Hepatocyte (in vitro differentiated cells): ENCODE measurements around the gene TGM3. TPM values are rescaled to one million over a fixed set of nuclear protein-coding genes. Genes with fewer than 3 reads are reported as not detected.

Source experiments
- DNase-seq: peaks from one replicate; pipeline ENCODE4 v3.0.0-alpha.2; 2016; ENCODE audit warnings: low spot score
- H2AFZ ChIP-seq: fragments of 200-600 bp; sonication (generic); 2 replicates; pipeline ENCODE4 v1.6.0; 2016; ENCODE audit warnings: antibody characterized with exemption, mild to moderate bottlenecking
- H3K27ac ChIP-seq: fragments of 200-600 bp; sonication (generic); 2 replicates; pipeline ENCODE4 v1.5.1; 2016; ENCODE audit warnings: mild to moderate bottlenecking
- H3K27me3 ChIP-seq: fragments of 200-600 bp; sonication (generic); 2 replicates; pipeline ENCODE4 v1.6.1; 2016
- H3K36me3 ChIP-seq: fragments of 200-600 bp; sonication (generic); replicated peaks from 2 replicates; pipeline ENCODE4 v1.5.1; 2016; ENCODE audit warnings: low read depth; ENCODE audit not compliant: insufficient read depth
- H3K4me1 ChIP-seq: fragments of 200-600 bp; sonication (generic); 2 replicates; pipeline ENCODE4 v1.5.1; 2016; ENCODE audit warnings: mild to moderate bottlenecking, moderate library complexity; ENCODE audit not compliant: insufficient read depth
- H3K4me2 ChIP-seq: fragments of 200-600 bp; sonication (generic); 2 replicates; pipeline ENCODE4 v1.6.0; 2016
- H3K4me3 ChIP-seq: fragments of 200-600 bp; sonication (generic); 2 replicates; pipeline ENCODE4 v1.5.1; 2016; ENCODE audit warnings: mild to moderate bottlenecking
- H3K79me2 ChIP-seq: fragments of 200-600 bp; sonication (generic); 2 replicates; pipeline ENCODE4 v1.6.0; 2017; ENCODE audit warnings: mild to moderate bottlenecking
- H3K9me2 ChIP-seq: fragments of 200-600 bp; sonication (generic); replicated peaks from 2 replicates; pipeline ENCODE4 v1.6.0; 2017; ENCODE audit warnings: mild to moderate bottlenecking; ENCODE audit not compliant: insufficient read depth
- H3K9me3 ChIP-seq: fragments of 200-600 bp; sonication (generic); 2 replicates; pipeline ENCODE4 v1.5.1; 2016; ENCODE audit warnings: low read depth, mild to moderate bottlenecking
- H4K20me1 ChIP-seq: fragments of 200-600 bp; sonication (generic); 2 replicates; pipeline ENCODE4 v1.6.0; 2016; ENCODE audit warnings: mild to moderate bottlenecking; ENCODE audit not compliant: insufficient read depth, poor library complexity, severe bottlenecking
- CTCF ChIP-seq: fragments of 200-600 bp; sonication (generic); IDR thresholded peaks from 2 replicates; pipeline ENCODE4 v1.5.1; 2016; ENCODE audit warnings: antibody characterized with exemption, mild to moderate bottlenecking; ENCODE audit not compliant: poor library complexity
- EZH2 ChIP-seq: fragments of 200-600 bp; sonication (generic); IDR thresholded peaks from 2 replicates; pipeline ENCODE4 v1.6.1; 2016; ENCODE audit warnings: antibody characterized with exemption, mild to moderate bottlenecking, borderline replicate concordance
- EZH2phosphoT487 ChIP-seq: fragments of 200-600 bp; sonication (generic); IDR thresholded peaks from one replicate; pipeline ENCODE4 v1.6.1; 2018; ENCODE audit warnings: antibody characterized with exemption, mild to moderate bottlenecking, low read depth, moderate library complexity; ENCODE audit not compliant: unreplicated experiment, severe bottlenecking
- WGBS: methylation state at CpG from one replicate; pipeline ENCODE4 v1.1.6; 2016; ENCODE audit warnings: low lambda C conversion rate; ENCODE audit errors: missing lambda C conversion rate; 5-methylcytosine and 5-hydroxymethylcytosine counted together
- polyA plus RNA-seq: library from polyadenylated mRNA; unstranded; fragments of >200 nt; fragmentation: Nextera tagmentation; extraction: Ambion mirVana; gene quantifications from 2 replicates; pipeline ENCODE4 v1.2.1, GENCODE V29; 2016
- total RNA-seq: library from RNA; depleted of rRNA; stranded (reverse); fragments of >200 nt; gene quantifications from 2 replicates; pipeline ENCODE4 v1.2.3, GENCODE V29; 2014

TGM3 gene
- total and polyA plus RNA-seq, 2 experiments from 2014 or later = 0.15 to 0.23 TPM

- 50% methylated on average over 4 of the region's 4 CpGs for WGBS
- Histone ChIP-seq H3K4me3 (no peak overlapping the region), H3K27ac (no peak overlapping the region), H3K27me3 (no peaks in the 10 kb centered on the region), H3K36me3 (no peaks in the 10 kb centered on the region), H3K79me2 (no peaks in the 10 kb centered on the region), H2AFZ (no peak overlapping the region), H3K4me1 (no peaks in the 10 kb centered on the region), H4K20me1 (no peaks in the 10 kb centered on the region), H3K9me3 (no peaks in the 10 kb centered on the region), H3K4me2 (no peak overlapping the region), H3K9me2 (no peaks in the 10 kb centered on the region)
- DNase-seq = no peak
- TF ChIP-seq EZH2phosphoT487 = no peak
- no peak for TF ChIP-seq CTCF
- no peak for TF ChIP-seq EZH2
These were observed 54.0 kb downstream of the TGM3 start for GRCh38 chr20:2349801-2350200.

- Histone ChIP-seq H3K9me2 (no peaks in the 10 kb centered on the region), H3K9me3 (no peaks in the 10 kb centered on the region), H2AFZ (no peak overlapping the region), H3K4me2 (no peak overlapping the region), H3K27me3 (no peaks in the 10 kb centered on the region), H3K79me2 (no peaks in the 10 kb centered on the region), H3K4me3 (no peak overlapping the region), H4K20me1 (no peaks in the 10 kb centered on the region), H3K4me1 (no peaks in the 10 kb centered on the region), H3K36me3 (no peaks in the 10 kb centered on the region), H3K27ac (no peak overlapping the region)
- no peak for TF ChIP-seq EZH2
- TF ChIP-seq EZH2phosphoT487 = no peak
- TF ChIP-seq CTCF = no peak
- 76% methylated on average over 5 of the region's 5 CpGs for WGBS
- no peak for DNase-seq
These were observed 54.8 kb downstream of the TGM3 start for GRCh38 chr20:2350606-2351005.

- no peak for DNase-seq
- Histone ChIP-seq H3K9me2 (no peaks in the 10 kb centered on the region), H3K9me3 (no peaks in the 10 kb centered on the region), H3K4me1 (no peaks in the 10 kb centered on the region), H3K27ac (no peak overlapping the region), H3K36me3 (no peaks in the 10 kb centered on the region), H3K4me2 (no peak overlapping the region), H3K79me2 (no peaks in the 10 kb centered on the region), H4K20me1 (no peaks in the 10 kb centered on the region), H3K4me3 (no peak overlapping the region), H3K27me3 (no peaks in the 10 kb centered on the region), H2AFZ (no peak overlapping the region)
- TF ChIP-seq EZH2phosphoT487 (no peak), EZH2 (no peak), CTCF (no peak)
- WGBS = 42% methylated on average over 3 of the region's 3 CpGs
These were observed 57.4 kb downstream of the TGM3 start for GRCh38 chr20:2353231-2353630.

- TF ChIP-seq EZH2phosphoT487 (no peak), CTCF (no peak)
- Histone ChIP-seq H3K4me3 (no peak overlapping the region), H3K4me1 (no peaks in the 10 kb centered on the region), H3K4me2 (no peak overlapping the region), H3K9me3 (peaks cover 6% of the 10 kb centered on the region), H3K79me2 (no peaks in the 10 kb centered on the region), H3K27me3 (no peaks in the 10 kb centered on the region), H4K20me1 (no peaks in the 10 kb centered on the region), H3K36me3 (no peaks in the 10 kb centered on the region), H3K27ac (no peak overlapping the region), H3K9me2 (no peaks in the 10 kb centered on the region), H2AFZ (no peak overlapping the region)
- 66% methylated on average over 2 of the region's 2 CpGs for WGBS
- no peak for DNase-seq
These were observed 61.3 kb downstream of the TGM3 start for GRCh38 chr20:2357114-2357513.
